ENCODE data around the gene RAB44.

Gene RAB44

DNA sequence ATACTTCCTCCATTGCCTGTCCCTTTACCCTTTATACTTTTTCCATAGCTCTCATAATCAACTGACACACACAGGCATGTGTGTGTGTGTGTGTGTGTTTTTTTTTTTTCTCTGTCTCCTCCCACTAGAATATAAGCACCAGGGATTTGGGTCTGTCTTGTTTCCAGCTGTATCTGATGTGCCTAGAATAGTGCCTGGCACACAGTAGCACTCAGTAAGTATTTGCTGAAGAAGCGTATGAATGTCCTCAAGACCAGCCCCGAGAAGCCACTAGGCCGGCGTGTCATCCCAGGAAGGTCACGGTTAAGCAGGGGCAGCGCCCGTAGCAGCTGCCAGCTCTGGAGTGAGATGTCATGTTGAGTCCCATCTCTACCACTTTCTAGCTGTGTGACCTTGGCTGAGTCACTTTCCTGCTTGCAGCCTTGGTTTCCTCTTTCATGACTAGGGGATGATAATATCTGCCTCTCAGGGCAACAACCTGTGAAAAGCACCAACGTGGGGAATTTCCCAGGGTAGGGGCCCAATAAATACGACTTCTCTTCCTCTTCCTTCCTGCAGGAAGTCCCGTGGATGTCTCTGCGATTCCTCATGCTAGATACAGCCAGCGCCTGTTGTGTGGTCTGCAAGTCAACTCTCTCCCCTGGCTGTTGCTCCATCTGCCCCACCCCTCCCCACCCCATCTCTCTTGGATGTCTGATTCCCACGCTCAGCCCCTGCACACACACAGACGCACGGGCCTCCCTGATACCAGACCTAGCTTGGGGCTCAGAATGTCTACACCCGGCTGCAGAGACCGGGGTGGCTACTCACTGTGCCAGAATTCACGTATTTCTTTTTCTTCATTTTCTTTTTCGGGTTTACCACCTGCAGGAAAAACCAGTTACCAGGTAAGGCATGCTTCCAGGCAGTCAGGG, 58.1 kb downstream of the RAB44 start:
- Mint-ChIP-seq H3K4me3 (peak overlapping the region; percentile 81), H3K4me1 (ENCODE audit: low read depth) (peaks cover 62% of the 10 kb centered on the region), H3K36me3 (ENCODE audit: low read depth) (peaks cover 3% of the 10 kb centered on the region), H3K27ac (peak overlapping the region; percentile 81), H3K9me3 (no peaks in the 10 kb centered on the region), H3K27me3 (ENCODE audit: low read depth) (no peaks in the 10 kb centered on the region)
- DNase-seq (ENCODE audit: low spot score) = peak; percentile 88

DNA sequence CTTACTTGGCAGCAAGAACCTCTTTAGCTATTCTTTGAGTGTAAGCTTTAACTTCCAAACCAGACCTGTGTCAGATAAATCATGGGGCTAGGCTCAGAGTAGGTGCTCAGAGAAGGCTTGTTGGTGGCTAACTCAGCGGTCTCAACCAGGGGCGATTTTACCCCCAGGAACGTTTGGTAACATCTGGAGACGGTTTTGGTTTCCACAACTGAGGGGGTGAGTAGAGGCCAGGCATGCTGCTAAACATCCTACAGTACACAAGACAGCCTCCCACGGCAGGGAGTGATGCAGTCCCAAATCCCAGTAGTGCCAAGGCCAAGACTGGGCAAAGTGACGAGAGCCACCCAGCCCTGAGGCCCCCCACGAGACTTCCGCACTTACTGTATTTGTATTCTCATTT, 59.2 kb downstream of the RAB44 start:
- no peaks in the 10 kb centered on the region for H3K27me3 Mint-ChIP-seq (ENCODE audit: low read depth)
- peak overlapping the region; percentile 81 for H3K4me3 Mint-ChIP-seq
- peak overlapping the region; percentile 81 for H3K27ac Mint-ChIP-seq
- H3K4me1 Mint-ChIP-seq (ENCODE audit: low read depth) = peaks cover 59% of the 10 kb centered on the region
- H3K9me3 Mint-ChIP-seq = no peaks in the 10 kb centered on the region
- no peak for DNase-seq (ENCODE audit: low spot score)
- peaks cover 3% of the 10 kb centered on the region for H3K36me3 Mint-ChIP-seq (ENCODE audit: low read depth)

DNA sequence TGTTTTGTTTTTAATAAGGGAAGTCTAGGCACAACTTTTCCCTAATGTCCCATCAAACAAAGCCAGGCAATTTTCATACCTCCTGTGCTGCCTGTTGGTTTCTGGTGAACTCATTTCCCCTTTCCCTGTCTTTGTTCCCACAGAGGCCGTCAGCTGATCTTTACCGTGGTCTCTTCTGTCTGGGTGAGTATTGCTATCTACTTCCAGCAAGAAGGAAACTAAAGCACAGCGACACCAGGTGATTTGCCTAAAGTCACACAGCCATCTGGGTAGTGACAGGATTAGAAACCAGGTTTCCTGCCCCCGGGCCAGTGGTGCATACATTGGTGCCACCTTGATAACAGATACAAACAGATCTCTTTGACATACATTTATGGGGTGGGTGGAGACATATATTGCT, 59.6 kb downstream of the RAB44 start:
- no peaks in the 10 kb centered on the region for H3K27me3 Mint-ChIP-seq (ENCODE audit: low read depth)
- peak overlapping the region; percentile 34 for H3K4me3 Mint-ChIP-seq

DNA sequence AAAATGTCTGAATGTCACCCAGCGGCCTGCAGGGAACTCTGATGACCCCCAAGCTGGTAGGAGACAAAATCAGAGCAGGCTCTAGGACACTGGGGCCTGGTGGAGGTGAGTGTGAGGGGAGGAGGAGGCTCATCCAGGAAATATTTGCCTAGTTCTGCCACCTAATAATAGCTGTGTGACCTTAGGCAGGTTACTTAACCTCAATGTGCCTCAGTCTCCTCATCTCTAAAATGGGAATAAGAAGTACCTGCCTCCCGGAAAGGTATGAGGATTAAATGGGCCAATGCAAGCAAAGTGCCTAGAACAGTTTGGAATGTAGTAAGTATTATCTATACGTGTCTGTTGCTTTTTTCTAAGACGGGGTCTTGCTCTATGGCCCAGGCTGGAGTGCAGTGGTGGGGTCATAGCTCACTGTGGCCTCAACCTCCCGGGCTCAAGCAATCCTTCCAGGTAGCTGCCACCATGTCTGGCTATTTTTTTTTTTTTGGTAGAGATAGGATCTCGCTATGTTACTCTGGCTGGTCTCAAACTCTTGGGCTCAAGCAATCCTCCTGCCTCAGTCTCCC, 60.4 kb downstream of the RAB44 start:
- Mint-ChIP-seq H3K27ac (no peak overlapping the region), H3K4me1 (ENCODE audit: low read depth) (peaks cover 49% of the 10 kb centered on the region), H3K4me3 (no peak overlapping the region), H3K27me3 (ENCODE audit: low read depth) (no peaks in the 10 kb centered on the region), H3K9me3 (no peaks in the 10 kb centered on the region), H3K36me3 (ENCODE audit: low read depth) (peaks cover 3% of the 10 kb centered on the region)
- DNase-seq (ENCODE audit: low spot score) = no peak

More for the DNA sequence above, 59.6 kb downstream of the RAB44 start:
- Mint-ChIP-seq H3K27ac (peak overlapping the region; percentile 81), H3K4me1 (ENCODE audit: low read depth) (peaks cover 57% of the 10 kb centered on the region), H3K9me3 (no peaks in the 10 kb centered on the region), H3K36me3 (ENCODE audit: low read depth) (peaks cover 3% of the 10 kb centered on the region)
- no peak for DNase-seq (ENCODE audit: low spot score)

DNA sequence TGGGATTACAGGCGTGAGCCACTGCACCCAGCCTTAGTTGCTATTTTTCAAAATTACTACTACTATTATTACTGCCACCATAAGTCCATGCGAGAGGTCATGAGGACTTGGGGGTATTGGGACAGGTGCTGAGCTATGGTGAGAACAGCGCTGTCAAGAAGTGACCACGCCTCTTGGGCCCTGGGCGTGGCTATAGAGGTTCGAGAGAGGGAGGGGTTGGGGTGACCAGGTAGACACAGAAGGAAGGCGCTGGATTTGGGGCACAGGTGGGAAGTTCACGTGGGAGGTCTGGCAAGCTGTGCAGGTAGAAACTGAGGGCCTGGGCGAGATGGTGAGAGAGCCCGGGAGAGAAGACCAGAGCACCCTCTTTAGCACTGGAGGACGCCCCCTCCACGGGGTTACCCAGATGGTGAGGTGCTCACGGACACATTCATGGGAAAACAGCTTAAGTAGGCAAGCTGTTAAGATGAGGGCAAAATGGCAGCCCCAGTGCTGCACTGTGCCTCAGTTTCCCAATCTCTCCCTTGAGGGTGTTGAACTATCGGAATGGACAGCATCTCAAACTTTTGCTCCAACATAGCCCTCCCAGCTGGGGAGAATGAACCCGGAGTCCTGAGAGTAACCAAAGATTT, 61.0 kb downstream of the RAB44 start:
- peaks cover 44% of the 10 kb centered on the region for H3K4me1 Mint-ChIP-seq (ENCODE audit: low read depth)
- H3K27ac Mint-ChIP-seq = peak overlapping the region; percentile 32
- peaks cover 3% of the 10 kb centered on the region for H3K36me3 Mint-ChIP-seq (ENCODE audit: low read depth)
- no peaks in the 10 kb centered on the region for H3K9me3 Mint-ChIP-seq
- DNase-seq (ENCODE audit: low spot score) = no peak
- no peak overlapping the region for H3K4me3 Mint-ChIP-seq
- no peaks in the 10 kb centered on the region for H3K27me3 Mint-ChIP-seq (ENCODE audit: low read depth)

DNA sequence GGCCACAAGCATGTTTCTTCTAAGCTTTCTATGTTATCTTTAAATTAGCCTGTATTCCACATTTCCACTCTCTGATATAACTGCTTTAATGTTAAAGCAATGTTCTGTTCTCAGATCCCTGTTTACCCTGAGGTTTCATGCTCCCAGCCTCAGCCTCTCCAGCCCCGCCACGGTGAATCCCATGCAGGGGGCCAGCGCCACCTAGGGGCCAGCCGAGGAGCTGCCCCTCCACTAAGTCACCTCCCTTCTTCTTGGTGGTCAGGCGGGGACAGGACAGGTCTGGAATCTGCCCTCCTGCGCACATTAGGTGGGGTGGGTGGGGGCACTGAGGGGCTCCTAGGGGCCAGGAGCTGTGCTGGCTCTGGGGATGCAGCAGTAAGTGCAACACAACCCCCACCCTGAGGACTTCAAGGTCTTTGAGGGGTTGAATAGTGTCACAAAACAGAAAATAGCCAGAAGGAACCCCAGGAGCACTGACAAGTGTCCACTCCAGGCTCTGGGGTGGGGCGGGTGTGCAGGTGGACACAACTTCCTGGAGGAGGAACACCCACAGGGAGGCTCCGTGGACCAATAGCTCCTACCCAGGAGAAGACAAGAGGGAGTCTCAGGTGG, 61.6 kb downstream of the RAB44 start:
- DNase-seq (ENCODE audit: low spot score) = peak; percentile 70
- no peak overlapping the region for H3K4me3 Mint-ChIP-seq
- H3K4me1 Mint-ChIP-seq (ENCODE audit: low read depth) = peaks cover 40% of the 10 kb centered on the region
- H3K9me3 Mint-ChIP-seq = no peaks in the 10 kb centered on the region
- H3K27ac Mint-ChIP-seq = no peak overlapping the region
- H3K27me3 Mint-ChIP-seq (ENCODE audit: low read depth) = no peaks in the 10 kb centered on the region
- H3K36me3 Mint-ChIP-seq (ENCODE audit: low read depth) = peaks cover 3% of the 10 kb centered on the region

DNA sequence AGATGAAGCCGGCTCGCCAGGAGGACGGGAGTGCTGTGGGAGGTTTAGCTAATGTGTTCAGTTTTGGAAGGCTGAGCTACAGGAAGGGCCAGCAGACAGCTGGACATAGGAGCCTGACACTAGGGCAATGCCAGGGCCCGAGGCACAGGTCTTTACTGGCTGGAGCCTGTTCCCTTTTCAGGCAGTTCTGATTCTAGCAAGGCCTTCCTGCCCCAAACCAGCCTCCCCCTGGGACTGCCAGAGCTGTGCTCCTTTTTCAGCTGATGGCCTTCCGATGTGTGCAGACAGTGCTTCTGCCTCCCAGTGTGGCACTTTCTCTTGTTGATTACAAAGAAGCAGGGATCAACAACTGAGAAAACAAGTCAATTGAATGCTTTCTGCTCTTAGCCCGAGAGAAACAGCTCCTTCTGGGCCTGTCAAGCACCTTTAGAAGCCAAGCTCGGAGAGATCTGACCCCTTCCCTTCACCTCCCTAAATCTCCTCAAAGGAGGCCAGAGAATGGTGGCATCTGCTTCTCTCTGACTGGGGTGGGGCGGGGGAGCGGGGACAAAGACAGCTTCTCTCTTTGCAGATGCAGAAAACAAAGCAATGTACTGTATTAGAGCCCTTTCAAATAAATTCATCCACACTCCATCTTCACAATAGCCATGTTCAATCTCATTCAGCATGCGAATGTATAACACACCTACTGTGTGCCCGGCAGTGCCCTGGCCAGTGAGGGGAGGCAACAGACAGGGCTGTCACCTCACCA, 63.2 kb downstream of the RAB44 start:
- no peak for DNase-seq (ENCODE audit: low spot score)
- no peak overlapping the region for H3K27ac Mint-ChIP-seq
- no peaks in the 10 kb centered on the region for H3K36me3 Mint-ChIP-seq (ENCODE audit: low read depth)
- H3K4me3 Mint-ChIP-seq = no peak overlapping the region
- no peaks in the 10 kb centered on the region for H3K27me3 Mint-ChIP-seq (ENCODE audit: low read depth)
- H3K4me1 Mint-ChIP-seq (ENCODE audit: low read depth) = peaks cover 25% of the 10 kb centered on the region
- no peaks in the 10 kb centered on the region for H3K9me3 Mint-ChIP-seq

DNA sequence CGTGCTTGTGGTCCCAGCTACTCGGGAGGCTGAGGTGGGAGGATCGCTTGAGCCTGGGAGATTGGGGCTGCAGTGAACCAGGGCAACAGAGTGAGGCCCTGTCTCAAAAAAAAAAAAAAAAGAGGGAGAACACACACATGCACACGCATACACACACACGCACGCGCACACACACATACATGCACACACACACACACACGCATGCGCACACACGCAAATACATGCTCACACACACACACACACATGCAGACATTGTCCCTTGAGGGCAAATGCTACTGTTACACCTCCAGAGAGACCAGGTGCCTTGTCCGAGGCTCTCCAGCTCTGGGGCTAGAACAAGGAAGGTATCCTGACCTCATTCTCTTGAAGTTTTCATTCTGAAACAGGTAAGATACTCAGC, 64.5 kb downstream of the RAB44 start:
- Mint-ChIP-seq H3K36me3 (ENCODE audit: low read depth) (peaks cover 2% of the 10 kb centered on the region), H3K27me3 (ENCODE audit: low read depth) (no peaks in the 10 kb centered on the region), H3K4me3 (no peak overlapping the region), H3K9me3 (no peaks in the 10 kb centered on the region), H3K4me1 (ENCODE audit: low read depth) (peaks cover 19% of the 10 kb centered on the region), H3K27ac (no peak overlapping the region)
- no peak for DNase-seq (ENCODE audit: low spot score)

DNA sequence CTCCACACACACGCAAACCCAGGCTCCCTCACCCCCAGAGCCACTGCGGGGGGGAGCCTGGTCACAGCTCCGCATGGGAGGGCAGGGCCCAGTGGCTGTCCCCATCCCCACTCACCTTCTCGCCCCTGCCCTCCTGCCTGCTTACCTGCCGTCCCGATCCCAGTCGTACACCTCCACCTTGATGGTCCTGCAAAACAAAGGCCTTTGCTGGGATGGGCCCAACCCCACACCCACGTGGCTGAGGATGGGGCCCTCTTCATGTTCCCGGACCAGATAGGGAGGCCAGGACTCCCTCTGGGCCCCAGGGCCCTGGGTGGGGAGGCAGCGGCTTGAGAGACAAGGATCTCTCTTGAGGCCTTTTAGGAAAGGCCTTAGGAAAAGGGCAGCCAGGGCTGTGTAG, 67.6 kb downstream of the RAB44 start:
- Mint-ChIP-seq H3K4me1 (ENCODE audit: low read depth) (peaks cover 24% of the 10 kb centered on the region), H3K27ac (no peak overlapping the region), H3K27me3 (ENCODE audit: low read depth) (no peaks in the 10 kb centered on the region)

DNA sequence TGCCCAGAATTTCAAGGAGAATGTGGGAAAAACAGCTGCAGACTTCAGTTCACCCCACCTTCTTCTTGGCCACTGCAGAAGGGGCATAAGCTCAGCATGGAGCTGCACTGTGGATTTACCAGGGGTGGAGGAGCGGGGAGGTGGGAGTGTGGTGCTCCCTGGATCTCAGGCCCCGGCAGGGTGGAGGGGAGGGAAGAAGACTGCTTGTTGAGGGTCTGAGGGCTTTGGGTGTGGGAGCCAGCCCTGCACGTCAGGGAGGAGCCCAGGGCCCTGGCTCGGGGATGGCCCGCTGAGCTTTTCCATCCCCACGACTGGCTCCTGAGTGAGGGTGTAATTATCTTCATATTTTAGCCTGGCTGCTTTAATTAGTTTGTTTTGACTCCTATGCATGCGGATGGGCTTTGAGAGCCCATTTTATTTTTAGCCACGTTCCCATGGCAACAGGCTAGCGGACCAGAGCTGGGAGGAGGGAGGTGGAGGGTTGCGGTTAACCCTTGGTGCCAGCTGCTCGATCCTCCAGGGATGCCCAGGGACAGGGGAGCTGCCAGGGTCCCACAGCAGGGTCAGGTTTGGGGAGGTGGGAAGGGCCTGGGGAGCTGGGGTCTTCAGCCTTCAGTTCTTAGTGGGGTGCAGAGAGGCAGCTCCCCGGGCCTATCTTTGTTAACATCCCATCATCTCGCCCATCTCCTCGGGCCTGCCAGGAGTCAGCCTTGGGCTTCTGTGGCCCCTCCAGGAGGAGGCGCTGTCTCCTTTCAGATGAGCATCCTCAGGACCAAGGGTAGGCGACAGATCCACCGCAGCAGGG, 68.2 kb downstream of the RAB44 start:
- H3K9me3 Mint-ChIP-seq = no peaks in the 10 kb centered on the region
- peak overlapping the region; percentile 39 for H3K4me3 Mint-ChIP-seq
- peak overlapping the region; percentile 53 for H3K27ac Mint-ChIP-seq
- peaks cover 31% of the 10 kb centered on the region for H3K4me1 Mint-ChIP-seq (ENCODE audit: low read depth)
- peaks cover 2% of the 10 kb centered on the region for H3K36me3 Mint-ChIP-seq (ENCODE audit: low read depth)
- no peaks in the 10 kb centered on the region for H3K27me3 Mint-ChIP-seq (ENCODE audit: low read depth)
- peak; percentile 75 for DNase-seq (ENCODE audit: low spot score)

More for the DNA sequence above, 67.6 kb downstream of the RAB44 start:
- Mint-ChIP-seq H3K4me3 (no peak overlapping the region), H3K36me3 (ENCODE audit: low read depth) (peaks cover 2% of the 10 kb centered on the region), H3K9me3 (no peaks in the 10 kb centered on the region)
- DNase-seq (ENCODE audit: low spot score) = no peak

DNA sequence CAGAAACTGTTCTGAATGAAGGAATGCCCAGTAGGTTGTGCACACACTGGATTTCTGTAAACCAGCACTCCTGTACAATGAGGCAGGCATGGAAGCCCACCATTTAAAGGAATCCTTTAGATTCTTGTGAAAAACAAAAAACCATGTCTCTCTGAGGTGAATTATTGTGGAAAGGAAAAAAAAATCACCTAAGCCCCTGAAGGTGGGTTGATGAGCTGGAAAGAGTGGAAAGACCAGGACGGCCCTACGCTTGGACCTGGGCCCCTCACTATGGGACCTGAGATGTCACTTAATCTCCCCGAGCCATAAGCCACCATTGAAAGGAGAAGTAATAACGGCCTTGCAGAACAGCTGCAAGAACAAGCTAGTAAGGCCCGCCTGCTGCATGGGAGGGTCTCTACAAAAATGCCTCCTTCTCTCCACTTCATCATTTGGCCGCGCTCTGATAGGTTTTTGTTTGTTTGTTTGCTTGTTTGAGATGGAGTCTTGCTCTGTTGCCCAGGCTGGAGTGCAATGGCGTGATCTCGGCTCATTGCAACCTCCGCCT, 68.8 kb downstream of the RAB44 start:
- no peaks in the 10 kb centered on the region for H3K27me3 Mint-ChIP-seq (ENCODE audit: low read depth)
- peak overlapping the region; percentile 53 for H3K27ac Mint-ChIP-seq
- peaks cover 2% of the 10 kb centered on the region for H3K36me3 Mint-ChIP-seq (ENCODE audit: low read depth)
- no peaks in the 10 kb centered on the region for H3K9me3 Mint-ChIP-seq
- DNase-seq (ENCODE audit: low spot score) = no peak
- peak overlapping the region; percentile 39 for H3K4me3 Mint-ChIP-seq
- peaks cover 37% of the 10 kb centered on the region for H3K4me1 Mint-ChIP-seq (ENCODE audit: low read depth)

DNA sequence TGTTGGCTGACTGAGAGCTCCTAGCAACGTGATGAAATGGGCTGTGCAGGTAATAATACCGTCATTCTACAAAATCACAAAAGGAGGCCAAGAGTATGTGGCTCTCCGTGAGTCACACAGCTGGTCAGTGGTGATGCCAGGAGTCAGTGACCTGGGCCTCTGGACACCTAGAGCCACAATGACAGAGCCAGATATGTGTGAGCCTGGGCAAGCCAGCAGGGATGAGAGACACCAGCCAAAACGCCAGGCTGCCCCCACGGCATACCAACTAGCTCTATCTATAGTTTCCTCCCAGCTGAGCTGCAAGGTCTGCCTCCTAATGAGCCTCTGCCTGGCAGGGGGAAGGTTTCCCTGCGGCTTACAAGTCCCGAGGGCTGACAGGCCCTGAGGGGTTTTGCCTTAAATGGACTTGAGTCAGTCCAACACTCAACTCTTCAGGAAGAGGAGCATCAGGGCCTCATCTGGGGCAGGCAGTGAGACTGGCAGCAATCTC, 71.6 kb downstream of the RAB44 start:
- no peaks in the 10 kb centered on the region for H3K27me3 Mint-ChIP-seq (ENCODE audit: low read depth)
- peak overlapping the region; percentile 62 for H3K4me3 Mint-ChIP-seq
- no peak for DNase-seq (ENCODE audit: low spot score)
- no peaks in the 10 kb centered on the region for H3K9me3 Mint-ChIP-seq
- peak overlapping the region; percentile 79 for H3K27ac Mint-ChIP-seq
- H3K36me3 Mint-ChIP-seq (ENCODE audit: low read depth) = peaks cover 2% of the 10 kb centered on the region
- H3K4me1 Mint-ChIP-seq (ENCODE audit: low read depth) = peaks cover 50% of the 10 kb centered on the region

All from T-helper 2 cell treated with Interferon-gamma antibody and Interleukin-4, amounts not matched to agents 5 μg/mL and 100 μg/mL, for 36 hours (primary cell).